GM12872 (cell line): Measurements from ENCODE around the gene SZT2.

ENCODE experiments used
- CTCF ChIP-seq: IDR thresholded peaks from 3 replicates; pipeline ENCODE4 v1.5.1; 2011; ENCODE audit warnings: low read depth, mild to moderate bottlenecking, low read length, moderate library complexity; ENCODE audit not compliant: insufficient read depth

Gene SZT2

GRCh38 chr1:43363935-43364525 lies 25.7 kb upstream of the SZT2 start:
- TF ChIP-seq CTCF: no peak

GRCh38 chr1:43365678-43366077 lies 24.0 kb upstream of the SZT2 start:
- no peak for TF ChIP-seq CTCF

GRCh38 chr1:43366179-43366578 lies 23.5 kb upstream of the SZT2 start:
- no peak for TF ChIP-seq CTCF

- TF ChIP-seq CTCF: no peak
These were observed 23.1 kb upstream of the SZT2 start for GRCh38 chr1:43366601-43367025.

- TF ChIP-seq CTCF: no peak
These were observed 22.4 kb upstream of the SZT2 start for GRCh38 chr1:43367026-43367903.

- peak; percentile 28; the same call in 1 of the 3 replicates for TF ChIP-seq CTCF
These were observed 21.6 kb upstream of the SZT2 start, which contains the start of gene ELOVL1 for GRCh38 chr1:43367904-43368645. ELOVL1 (minus strand) TSS chr1:43368011; CDS start chr1:43365609, 2,402 bp downstream.

- TF ChIP-seq CTCF: no peak
These were observed 21.1 kb upstream of the SZT2 start for GRCh38 chr1:43368646-43369020.
